ENCODE measurements around the gene SEL1L. TPM values are rescaled to one million over a fixed set of nuclear protein-coding genes. Genes with fewer than 3 reads are reported as not detected.

The SEL1L gene
- total and polyA plus RNA-seq, 2 of the 13 experiments (the other 11 are each of a cell fraction or from before 2014, with no cell fraction given), result 15.3 to 61.0 TPM

- no peak for TF ChIP-seq RBAK (CRISPR knock-in tag; IDR thresholded peaks at IDR 0.05)
- no peak for TF ChIP-seq RFX1 (IDR thresholded peaks at IDR 0.05)
- peak; percentile 35; the same call in 1 of the 2 replicates for TF ChIP-seq ZNF605 (CRISPR knock-in tag; IDR thresholded peaks at IDR 0.05)
- no peak for TF ChIP-seq TOE1 (CRISPR knock-in tag; IDR thresholded peaks at IDR 0.05)
- no peak for TF ChIP-seq NR2F1 (CRISPR knock-in tag; IDR thresholded peaks at IDR 0.05)
- no peak for TF ChIP-seq MXD1 (CRISPR knock-in tag; IDR thresholded peaks at IDR 0.05)
- no peak for TF ChIP-seq ZNF598 (CRISPR knock-in tag; IDR thresholded peaks at IDR 0.05; ENCODE audit: borderline replicate concordance)
- peak; percentile 63; the same call in 1 of the 2 replicates for TF ChIP-seq ZNF619 (CRISPR knock-in tag; IDR thresholded peaks at IDR 0.05)
- peak; percentile 34; the same call in 1 of the 2 replicates for TF ChIP-seq ZNF891 (CRISPR knock-in tag; IDR thresholded peaks at IDR 0.05)
- TF ChIP-seq ZNF274 (CRISPR knock-in tag; IDR thresholded peaks at IDR 0.05), result 0 out of 2 replicates have a peak, but pooled peaks have one; percentile 16
- no peak for TF ChIP-seq HNF4A (CRISPR knock-in tag; IDR thresholded peaks at IDR 0.05)
- no peak for TF ChIP-seq SP1 (IDR thresholded peaks at IDR 0.05)
- TF ChIP-seq SP1 (CRISPR knock-in tag; IDR thresholded peaks at IDR 0.05), result peak; percentile 66; the same call in 1 of the 2 replicates
- TF ChIP-seq PPARG (CRISPR knock-in tag; conservative IDR thresholded peaks at IDR 0.05), result peak; percentile 7; the same call in 1 of the 2 replicates
- no peak for TF ChIP-seq ZNF3 (CRISPR knock-in tag; IDR thresholded peaks at IDR 0.05)
- TF ChIP-seq ZNF556 (CRISPR knock-in tag; IDR thresholded peaks at IDR 0.05; ENCODE audit: borderline replicate concordance), result no peak
- TF ChIP-seq HCFC1 (IDR thresholded peaks at IDR 0.05; ENCODE audit: low read depth, low read length), result peak; percentile 99
- TF ChIP-seq ARID2 (CRISPR knock-in tag; IDR thresholded peaks at IDR 0.05; ENCODE audit: borderline replicate concordance), result no peak; the same call in 1 of the 2 replicates
- no peak; the same call in none of the 2 replicates for TF ChIP-seq FOSL2 (CRISPR knock-in tag; IDR thresholded peaks at IDR 0.05)
- TF ChIP-seq ZBTB38 (CRISPR knock-in tag; IDR thresholded peaks at IDR 0.05), result peak; percentile 56; the same call in 1 of the 2 replicates
- no peak for TF ChIP-seq ZNF296 (CRISPR knock-in tag; conservative IDR thresholded peaks at IDR 0.05)
- TF ChIP-seq ZNF777 (CRISPR knock-in tag; IDR thresholded peaks at IDR 0.05), result 0 out of 2 replicates have a peak, but pooled peaks have one; percentile 50
- no peak for TF ChIP-seq REST (IDR thresholded peaks at IDR 0.05; ENCODE audit: borderline replicate concordance in 1 of 2, low read depth in 1 of 2, low read length in 2 of 2)
- no peak for TF ChIP-seq ZNF121 (CRISPR knock-in tag; IDR thresholded peaks at IDR 0.05)
- peak; percentile 62; the same call in 1 of the 2 replicates for TF ChIP-seq LBX2 (CRISPR knock-in tag; IDR thresholded peaks at IDR 0.05; ENCODE audit: borderline replicate concordance)
- no peak for TF ChIP-seq ZNF652 (CRISPR knock-in tag; IDR thresholded peaks at IDR 0.05; ENCODE audit: borderline replicate concordance, low read depth)
- TF ChIP-seq MBNL3 (CRISPR knock-in tag; conservative IDR thresholded peaks at IDR 0.05), result no peak
- peak; percentile 90 for TF ChIP-seq SP2 (CRISPR knock-in tag; IDR thresholded peaks at IDR 0.05)
- peak; percentile 49; the same call in 1 of the 2 replicates for TF ChIP-seq KAT7 (CRISPR knock-in tag; IDR thresholded peaks at IDR 0.05; ENCODE audit: borderline replicate concordance)
Observed at GRCh38 chr14:81533536-81534343, at the start of gene SEL1L (continued).
